Psoas muscle (tissue), 8 donors: ENCODE data around the gene ZNF460. TPM values are rescaled to one million over a fixed set of nuclear protein-coding genes. Genes with fewer than 3 reads are reported as not detected.

Source experiments
- ATAC-seq, 4 donors: fragments of 200-7000 bp; cut with Tn5 transposase; one replicate each; pipeline ENCODE4 v1.9.1; 2020; ENCODE audit warnings: moderate library complexity in 3 of 4, mild to moderate bottlenecking in 2 of 4
- DNase-seq, 2 donors: peaks; one replicate each; pipeline ENCODE4 v3.0.0-alpha.2; 2020
- H3K27ac ChIP-seq: fragments of 200-600 bp; one replicate; pipeline ENCODE4 v1.8.0; 2022
- H3K27me3 ChIP-seq, 3 donors: fragments of 200-600 bp in 1 of 3; one replicate each; pipeline versions ENCODE4 v1.6.1 to v1.8.0; 2013 to 2022; ENCODE audit warnings: low read length in 2 of 3, mild to moderate bottlenecking in 2 of 3, moderate library complexity in 1 of 3; ENCODE audit not compliant: insufficient read depth in 3 of 3
- H3K36me3 ChIP-seq, 2 donors: fragments of 200-600 bp in 1 of 2; one replicate each; pipeline versions ENCODE4 v1.6.1 to v1.8.0; 2013 to 2022; ENCODE audit warnings: low read depth in 1 of 2, mild to moderate bottlenecking in 1 of 2, moderate library complexity in 1 of 2; ENCODE audit not compliant: insufficient read depth in 1 of 2
- H3K4me1 ChIP-seq: fragments of 200-600 bp; one replicate; pipeline ENCODE4 v1.8.0; 2022
- H3K4me3 ChIP-seq: fragments of 200-600 bp; one replicate; pipeline ENCODE4 v1.8.0; 2022; ENCODE audit warnings: mild to moderate bottlenecking
- H3K9me3 ChIP-seq: fragments of 200-600 bp; one replicate; pipeline ENCODE4 v1.8.0; 2022
- CTCF ChIP-seq: fragments of 200-600 bp; IDR thresholded peaks from one replicate; pipeline ENCODE4 v1.8.0; 2022; ENCODE audit warnings: antibody characterized with exemption
- WGBS, 3 donors: extraction: QIAGEN DNeasy Blood & Tissue Kit; methylation state at CpG; one replicate each; pipeline versions ENCODE4 v1.1.6 to v1.1.7; 2013; 5-methylcytosine and 5-hydroxymethylcytosine counted together
- intact Hi-C, 2 donors: fragments of 100-400 bp; cut with DNase I; formaldehyde crosslinking; loops; one replicate each; pipeline versions ENCODE4 v1.11.0 to v1.14.2; 2022
- polyA plus RNA-seq, 3 donors: library from polyadenylated mRNA; stranded (reverse); fragments of 200-250 nt; gene quantifications; one replicate each; pipeline ENCODE4 v1.2.3, GENCODE V29; 2013
- total RNA-seq, 4 donors: library from RNA; stranded (reverse); fragmentation: NEBNext Ultra II Directional in 2 of 4; extraction: Animal tissue kit (Norgen Biotek cat#: 25700) in 2 of 4; gene quantifications; one replicate each; pipeline versions ENCODE4 v1.2.1 to v1.2.4, GENCODE V29; 2021 to 2023
- donor health status: healthy with polysubstance abuse.
- donor health status: DM: no; HTN: no; CAD: no; lungs with moderate emphysema.
- donor health status: Bipolar disorder and iron deficiency.
- donor health status: healthy.
- donor health status: DM: yes; HTN: yes; CAD: no.
- donor health status: DM: no; HTN: no; CAD: no.
- donor health status: DM: no; HTN: no; CAD: no.
- donor health status: DM: yes; HTN: yes; CAD: no.

The ZNF460 gene
- total and polyA plus RNA-seq, 7 donors = 1.0 to 54.0 (median 30.1) TPM

GRCh38 chr19:57240311-57241090, 39.8 kb upstream of the ZNF460 start, which contains the start of gene ZNF805:
TSS of gene ZNF805 (plus strand) at chr19:57240632. CDS start at chr19:57240892, 260 bp downstream.
- intact Hi-C loops = loop anchor here (2.0 to 10.0 kb wide), 3 partner anchors 37 to 84 kb away; partner anchors contain the start of genes ZNF460 (in 1 of the 2) and ZNF543 (in 1 of the 2)
- H3K9me3 ChIP-seq = no peaks in the 10 kb centered on the region
- WGBS, 3 donors = 0 to 1% (median 1%) methylated on average over 60 to 61 of the region's 61 CpGs
- peak; percentile 18 for TF ChIP-seq CTCF
- peaks cover 20% of the 10 kb centered on the region for H3K4me1 ChIP-seq
- peaks cover 3 to 35% of the 10 kb centered on the region in 2 donors for H3K36me3 ChIP-seq
- H3K4me3 ChIP-seq = peak within 1 kb of the TSS; percentile 97
- DNase-seq (peak; percentile 97 to 99), ATAC-seq (peak; percentile 99)
- no peaks in the 10 kb centered on the region for H3K27me3 ChIP-seq
- H3K27ac ChIP-seq = peak within 1 kb of the TSS; percentile 97

GRCh38 chr19:57241176-57241575, 39.1 kb upstream of the ZNF460 start:
- intact Hi-C loops = loop anchor here (2.0 to 10.0 kb wide), 3 partner anchors 36 to 84 kb away; partner anchors contain the start of genes ZNF460 (in 1 of the 2) and ZNF543 (in 1 of the 2)
- Histone ChIP-seq H3K27me3 (no peaks in the 10 kb centered on the region), H3K27ac (peak overlapping the region; percentile 97), H3K4me3 (peak overlapping the region; percentile 97), H3K36me3 (peaks cover 3 to 42% of the 10 kb centered on the region in 2 donors), H3K4me1 (peaks cover 20% of the 10 kb centered on the region), H3K9me3 (no peaks in the 10 kb centered on the region)
- WGBS, 3 donors = 11 to 18% (median 12%) methylated on average over 7 of the region's 7 CpGs
- TF ChIP-seq CTCF = no peak
- DNase-seq = no peak
- peak in 1 of 4 donors; percentile 13 for ATAC-seq

- peaks cover 20% of the 10 kb centered on the region for H3K4me1 ChIP-seq
- ATAC-seq (no peak), DNase-seq (no peak)
- no peak for TF ChIP-seq CTCF
- intact Hi-C loops = loop anchor here (5.0 to 10.0 kb wide), 2 partner anchors 34 to 82 kb away; partner anchors contain the start of gene ZNF543 (in 1 of the 2)
- no peaks in the 10 kb centered on the region for H3K27me3 ChIP-seq
- WGBS, 3 donors = 91 to 95% (median 94%) methylated on average over 5 of the region's 5 CpGs
- no peak overlapping the region for H3K4me3 ChIP-seq
- H3K9me3 ChIP-seq = no peaks in the 10 kb centered on the region
- no peak overlapping the region for H3K27ac ChIP-seq
- H3K36me3 ChIP-seq = peaks cover 8 to 58% of the 10 kb centered on the region in 2 donors
Measured at GRCh38 chr19:57242821-57243220, 37.5 kb upstream of the ZNF460 start.

GRCh38 chr19:57244513-57244912, 35.8 kb upstream of the ZNF460 start:
- 76 to 91% (median 83%) methylated on average over 5 of the region's 5 CpGs for WGBS, 3 donors
- no peak overlapping the region for H3K4me3 ChIP-seq
- ATAC-seq (no peak), DNase-seq (no peak)
- no peak for TF ChIP-seq CTCF
- no peaks in the 10 kb centered on the region for H3K27me3 ChIP-seq
- H3K4me1 ChIP-seq = peaks cover 20% of the 10 kb centered on the region
- no peaks in the 10 kb centered on the region for H3K9me3 ChIP-seq
- peaks cover 11 to 75% of the 10 kb centered on the region in 2 donors for H3K36me3 ChIP-seq
- no peak overlapping the region for H3K27ac ChIP-seq
- intact Hi-C loops = loop anchor here (5.0 to 10.0 kb wide), 2 partner anchors 33 to 80 kb away; partner anchors contain the start of gene ZNF543 (in 1 of the 2)
